Embryonic facial prominence (tissue), 1 donor: ENCODE results near the gene TRMU.

Source experiments
- DNase-seq: peaks from one replicate; pipeline ENCODE4 v3.0.0-alpha.2; 2016; ENCODE audit errors: extremely low spot score

Gene TRMU

DNA sequence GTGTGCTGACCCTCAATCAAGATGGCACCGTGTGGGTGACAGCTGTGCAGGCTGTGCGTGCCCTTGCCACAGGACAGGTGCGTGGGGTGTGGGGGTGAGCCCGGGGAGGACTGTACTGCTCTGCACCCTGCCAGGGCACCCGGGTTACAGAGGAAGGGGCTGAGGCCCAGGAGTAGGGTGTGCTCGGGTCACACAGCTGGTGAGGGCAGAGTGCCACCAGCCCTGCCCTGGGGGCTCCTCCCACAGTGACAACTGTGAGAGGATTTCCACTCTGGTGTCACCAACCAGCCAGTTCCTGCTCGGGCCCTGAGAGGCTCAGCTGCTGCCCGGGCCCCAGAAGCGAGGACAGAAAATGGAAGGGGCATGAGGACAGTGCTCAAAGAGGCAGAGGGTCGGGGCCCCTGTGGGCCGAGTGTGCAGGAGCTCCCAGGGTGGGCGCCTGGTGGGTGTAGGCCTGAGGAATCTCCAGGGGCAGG lies 20.5 kb downstream of the TRMU start:
- DNase-seq, result no peak

DNA sequence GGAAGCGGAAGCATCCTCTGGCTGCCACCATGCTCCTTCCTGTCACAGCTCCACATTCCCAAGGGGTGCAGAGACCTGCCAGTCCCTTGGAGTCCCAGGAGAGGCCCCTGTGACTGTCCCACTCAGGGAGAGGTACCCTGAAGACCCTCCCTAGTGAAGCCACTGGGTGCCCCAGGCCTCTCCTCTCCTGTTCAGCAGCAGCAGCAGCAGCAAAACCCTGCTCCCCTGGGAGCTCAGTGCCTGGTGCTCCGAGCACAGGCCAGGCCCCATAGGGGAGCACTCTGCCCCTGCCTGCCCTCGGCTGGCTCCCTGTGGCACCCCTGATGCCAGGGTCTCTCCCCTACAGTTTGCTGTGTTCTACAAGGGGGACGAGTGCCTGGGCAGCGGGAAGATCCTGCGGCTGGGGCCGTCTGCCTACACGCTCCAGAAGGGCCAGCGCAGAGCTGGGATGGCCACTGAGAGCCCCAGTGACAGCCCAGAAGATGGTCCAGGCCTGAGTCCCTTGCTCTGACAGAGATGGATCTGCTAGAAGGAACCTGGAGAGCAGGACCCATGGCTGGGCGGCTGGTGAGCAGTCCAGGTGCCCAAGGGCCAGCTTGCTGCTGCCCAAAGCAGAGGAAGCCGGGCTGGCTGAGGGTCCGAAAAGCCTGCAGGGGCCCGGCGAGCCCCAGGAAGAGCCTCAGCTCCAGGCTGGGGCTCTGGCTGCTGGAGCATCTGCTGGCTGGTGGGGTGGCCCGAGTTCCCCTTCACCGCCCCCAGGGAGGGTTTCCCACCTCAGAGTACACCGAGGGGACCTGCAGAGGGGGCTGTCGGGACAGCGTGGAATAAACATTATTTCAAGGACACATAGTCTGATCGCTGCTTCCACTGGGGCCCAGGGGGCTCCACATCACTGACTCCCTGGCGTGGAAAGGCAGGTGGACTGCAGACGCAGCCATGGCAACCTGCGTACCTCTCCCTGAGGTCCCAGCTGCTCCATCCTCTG lies 21.3 kb downstream of the TRMU start:
- no peak for DNase-seq

DNA sequence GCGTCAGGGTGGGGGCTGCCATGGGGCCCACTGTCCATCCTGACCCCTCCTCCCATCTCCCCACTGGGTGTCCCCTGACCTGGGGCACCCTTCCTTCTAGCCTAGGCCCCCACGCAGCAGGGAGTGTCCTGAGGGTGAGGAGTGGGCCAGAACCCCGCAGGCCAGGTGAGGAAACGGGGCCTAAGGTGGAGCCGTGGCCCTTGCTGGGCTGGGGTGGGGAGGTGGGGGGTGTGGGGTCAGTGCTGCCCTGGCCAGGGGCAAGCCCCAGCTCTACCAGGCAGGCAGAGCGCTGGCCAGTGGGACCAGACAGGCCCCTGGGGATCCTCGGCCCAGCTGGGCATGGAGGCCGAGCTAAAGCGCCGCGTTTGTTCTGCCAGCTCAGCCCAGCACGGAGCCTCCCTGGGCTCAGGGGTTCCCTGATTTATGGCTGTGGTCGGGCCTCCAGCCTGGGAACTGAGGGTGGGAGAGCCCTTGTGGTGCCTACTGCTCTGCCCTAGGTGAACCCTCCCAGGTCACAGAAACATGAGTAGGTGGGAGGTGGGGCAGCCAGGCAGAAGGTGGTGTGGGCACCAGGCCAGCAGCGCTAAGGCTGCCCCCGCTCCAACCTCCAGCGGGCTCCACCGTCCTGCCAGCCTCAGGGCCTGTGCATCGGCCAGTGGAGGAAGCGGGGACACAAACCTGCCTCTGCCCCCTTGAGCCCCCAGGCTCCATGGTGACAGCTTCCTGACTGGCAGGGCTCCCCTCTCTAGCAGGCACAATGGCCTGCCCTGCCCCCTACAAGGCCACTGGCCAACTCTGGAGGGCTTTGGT lies 22.4 kb downstream of the TRMU start:
- no peak for DNase-seq

DNA sequence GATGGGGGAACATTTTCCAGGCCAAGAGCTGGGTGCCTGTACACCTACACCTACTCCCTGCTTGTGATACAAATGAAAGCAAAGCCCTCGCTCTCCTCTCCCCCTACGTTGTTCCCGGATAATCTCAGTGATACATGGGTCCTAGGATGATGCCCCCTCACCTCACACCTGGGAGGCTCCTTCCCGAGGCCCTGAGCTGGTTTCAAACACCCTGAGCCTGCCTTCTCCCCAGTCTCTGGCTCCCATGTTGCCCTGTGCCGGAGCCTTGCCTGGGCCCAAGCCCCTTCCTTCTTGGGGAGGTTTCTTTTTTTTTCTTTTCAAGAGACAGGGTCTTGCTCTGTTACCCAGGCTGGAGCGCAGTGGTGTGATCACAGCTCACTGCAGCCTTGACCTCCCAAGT lies 23.3 kb downstream of the TRMU start:
- DNase-seq, result no peak

DNA sequence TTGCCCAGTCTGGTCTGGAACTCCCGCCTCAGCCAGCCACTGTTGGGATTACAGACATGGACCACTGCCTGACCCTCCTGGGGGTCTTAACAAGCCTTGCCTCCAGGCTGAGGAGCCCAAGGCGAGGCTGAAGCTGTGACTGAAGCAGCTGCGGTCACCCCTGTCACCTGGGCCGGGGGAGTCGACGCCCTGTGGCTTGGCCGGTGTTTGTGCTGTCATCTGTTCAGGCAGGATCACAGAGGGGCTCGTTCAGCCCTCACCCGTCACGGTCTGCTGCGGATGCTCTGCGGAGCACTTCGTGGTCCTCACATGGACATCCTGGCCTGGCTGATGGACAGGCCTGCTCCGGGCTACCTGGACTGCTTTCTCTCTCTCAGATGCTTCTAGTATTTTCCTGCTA lies 23.8 kb downstream of the TRMU start:
- no peak for DNase-seq

DNA sequence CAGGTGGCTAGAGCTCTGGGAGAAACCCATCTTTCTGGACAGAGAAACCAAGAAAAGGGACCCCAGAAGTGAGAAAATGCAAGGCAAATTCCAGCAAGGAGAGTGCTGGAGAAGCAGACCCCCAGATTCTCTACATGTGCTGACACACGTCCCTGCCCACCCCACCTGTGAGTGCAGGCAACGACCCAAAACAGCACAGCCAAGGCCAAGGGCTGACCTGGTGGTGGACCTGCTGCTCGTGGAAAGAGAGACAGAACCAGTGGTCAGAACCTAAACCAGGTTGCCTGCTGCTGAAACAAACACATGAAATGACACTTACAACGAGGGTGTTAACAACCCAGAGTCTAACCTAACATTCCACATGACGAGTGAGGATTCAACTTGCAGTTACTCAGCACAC lies 24.6 kb downstream of the TRMU start:
- DNase-seq, result no peak

DNA sequence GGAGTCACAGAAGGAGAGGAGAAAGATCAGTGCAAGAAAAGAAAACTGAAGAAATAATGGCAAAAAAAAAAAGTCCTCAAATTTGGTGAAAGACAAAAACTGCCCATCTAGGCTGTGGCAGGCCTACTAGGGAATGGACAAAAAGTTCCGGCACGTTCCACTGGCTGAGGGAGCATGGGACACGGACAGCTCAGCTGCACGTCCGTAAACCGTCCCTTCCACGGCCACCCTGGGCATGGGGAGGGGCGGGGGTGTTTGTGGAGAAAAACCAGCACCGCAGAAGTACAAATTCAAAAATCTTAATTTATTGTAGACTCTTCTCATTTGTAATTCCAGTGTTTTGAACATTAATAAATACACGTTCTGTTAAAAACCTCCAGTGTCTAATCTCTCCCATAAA lies 25.4 kb downstream of the TRMU start:
- DNase-seq, result no peak

DNA sequence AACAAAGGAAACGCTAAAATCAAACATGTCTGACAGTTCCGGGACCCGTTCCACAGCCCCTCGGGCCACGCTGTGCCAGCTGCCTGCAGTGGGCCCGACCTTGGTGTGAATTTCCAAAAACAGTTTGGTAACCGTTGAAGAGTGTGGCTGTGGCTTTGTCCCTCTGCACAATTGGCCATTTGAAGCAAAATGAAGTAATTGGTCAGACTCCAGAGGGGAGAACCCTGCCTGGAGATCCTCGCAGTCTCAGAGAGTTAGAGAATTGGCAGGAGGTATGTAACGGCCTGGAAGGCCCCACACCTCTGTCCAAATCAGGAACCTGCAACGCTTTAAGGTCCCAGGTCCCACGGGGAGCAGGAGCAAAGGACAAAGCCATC lies 26.3 kb downstream of the TRMU start:
- no peak for DNase-seq

DNA sequence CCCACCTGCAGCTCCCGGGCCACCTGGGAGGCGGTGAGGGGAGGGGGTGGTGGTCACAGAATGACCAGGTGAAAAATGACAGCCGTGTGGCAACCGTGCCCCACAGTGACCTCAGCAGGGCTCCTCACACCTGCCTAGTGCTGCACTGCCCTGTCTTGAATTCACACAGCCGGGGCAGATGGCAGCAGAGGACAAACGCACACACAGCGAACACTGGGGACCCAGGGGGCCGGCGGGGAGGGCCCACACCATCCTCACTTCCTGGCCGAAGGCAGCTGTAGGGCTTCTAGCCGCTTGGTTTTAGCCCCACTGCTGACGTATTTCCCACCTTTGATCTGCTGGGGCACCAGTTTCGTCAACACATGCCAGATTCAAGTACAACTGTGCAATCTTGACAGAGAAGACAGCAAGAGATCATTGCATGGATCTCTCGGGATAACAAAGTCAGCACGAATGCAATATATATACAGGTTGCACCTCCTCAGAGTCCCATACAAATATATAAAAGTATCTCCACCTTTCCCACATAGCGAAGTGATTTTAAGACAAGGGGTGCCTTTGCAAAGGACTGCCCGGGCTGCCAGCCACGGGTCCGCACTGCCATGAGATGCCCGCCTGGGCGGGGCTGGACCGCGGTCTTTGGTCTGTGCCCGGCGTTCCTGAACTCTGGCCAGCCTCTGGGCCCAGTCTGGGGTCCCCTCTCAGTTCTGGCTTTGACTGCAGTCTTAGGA lies 26.9 kb downstream of the TRMU start:
- DNase-seq, result no peak

DNA sequence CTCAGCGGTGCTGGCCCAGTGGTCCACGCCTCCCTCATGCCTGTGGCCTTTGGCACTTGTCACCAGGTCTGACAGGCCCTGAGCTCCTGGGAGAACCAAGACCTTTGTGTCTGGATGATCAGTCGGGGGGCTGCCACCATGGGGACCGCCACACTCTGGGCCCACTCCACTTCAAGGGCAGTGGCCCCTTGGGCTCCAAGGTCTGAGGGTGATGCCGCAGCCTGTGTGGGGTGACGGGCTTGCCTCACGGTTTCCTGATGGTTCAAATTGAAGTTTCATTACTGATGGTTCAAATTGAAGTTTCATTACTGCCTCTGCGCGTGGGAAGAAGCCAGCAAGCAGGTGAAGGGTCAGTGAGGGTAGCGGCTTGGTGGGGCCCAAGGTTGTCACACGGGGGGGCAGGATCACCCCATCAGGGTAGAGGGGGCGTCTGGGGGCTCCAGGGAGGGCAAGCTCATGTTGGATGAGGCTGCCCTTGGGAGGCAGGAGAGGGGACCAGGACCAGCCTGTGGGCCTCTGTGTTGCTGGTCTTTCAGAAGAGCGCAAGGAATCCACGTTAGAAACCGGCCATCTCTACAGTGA lies 27.5 kb downstream of the TRMU start:
- no peak for DNase-seq

DNA sequence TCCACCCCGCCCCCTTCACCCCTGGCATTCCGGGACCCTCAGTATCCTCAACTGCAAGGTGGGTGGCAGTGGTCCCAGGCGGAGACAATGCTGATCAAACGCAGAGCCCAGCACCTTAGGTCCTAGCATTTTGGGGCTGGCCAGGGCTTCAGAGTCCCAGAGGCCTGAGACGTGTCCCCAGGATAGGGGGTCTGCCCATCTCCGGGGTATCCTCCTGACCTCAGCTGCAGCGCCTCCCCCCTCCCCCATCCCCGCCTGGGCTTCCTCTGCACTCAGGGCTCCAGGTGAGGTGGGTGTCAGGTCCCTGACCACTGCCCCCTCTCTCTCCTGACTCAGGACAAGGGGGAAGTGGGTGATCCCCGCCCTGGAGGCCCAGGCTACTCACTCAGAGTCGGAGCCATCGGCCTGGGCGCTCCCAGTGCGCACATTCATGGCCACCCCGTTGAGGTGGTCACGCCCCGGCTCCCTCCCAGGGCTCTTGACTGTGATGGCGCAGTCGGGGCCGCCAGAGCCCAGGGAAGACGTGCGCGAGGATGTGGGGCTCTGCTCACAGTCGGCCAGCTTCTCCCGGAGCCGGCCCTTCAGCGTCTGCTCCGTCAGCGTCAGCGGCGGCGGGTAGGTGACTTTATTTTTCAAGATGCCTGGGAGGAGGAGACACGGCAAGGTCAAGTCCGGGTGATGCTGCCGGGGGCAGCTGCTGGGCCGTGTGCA lies 28.3 kb downstream of the TRMU start:
- DNase-seq, result no peak

DNA sequence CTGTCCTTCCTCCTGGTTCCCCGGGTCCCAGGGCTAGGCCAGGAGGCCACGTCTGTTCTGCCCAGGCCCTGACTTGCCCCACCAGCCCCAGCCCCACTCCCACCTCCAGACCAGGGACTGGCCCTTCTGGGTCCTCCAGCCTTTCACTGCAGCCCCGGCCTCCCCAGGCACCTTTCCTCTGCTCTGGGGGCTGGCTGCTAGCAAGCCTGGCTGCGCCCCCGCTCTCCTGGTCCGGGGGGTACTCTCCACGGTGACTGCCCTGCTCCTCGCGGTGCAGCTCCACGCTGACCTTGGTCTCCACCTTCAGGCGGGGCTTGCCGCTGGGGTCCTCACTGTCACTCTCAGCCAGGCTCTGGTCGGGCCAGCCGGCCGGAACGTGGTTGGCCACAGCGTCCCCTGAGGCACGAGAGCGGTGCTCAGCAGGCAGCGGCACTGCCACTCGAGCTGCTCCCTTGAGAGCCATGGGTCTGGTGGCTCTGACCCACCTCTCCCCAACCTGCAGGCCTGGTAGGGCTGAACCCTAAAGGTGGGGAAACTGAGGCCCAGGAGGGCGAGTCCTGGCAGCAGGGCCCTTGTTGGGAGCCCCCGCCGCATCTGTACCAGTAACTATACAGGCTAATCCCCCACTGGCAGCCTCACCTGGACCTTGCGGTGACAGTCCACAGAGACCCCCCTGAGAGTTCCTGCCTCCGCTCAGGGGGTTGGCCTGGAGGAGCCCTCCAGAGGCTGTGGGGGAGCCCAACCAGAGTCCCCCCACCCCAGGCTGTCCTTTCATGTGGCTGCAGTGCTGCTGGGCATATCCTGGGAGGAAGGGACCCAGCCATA lies 29.0 kb downstream of the TRMU start:
- no peak for DNase-seq

DNA sequence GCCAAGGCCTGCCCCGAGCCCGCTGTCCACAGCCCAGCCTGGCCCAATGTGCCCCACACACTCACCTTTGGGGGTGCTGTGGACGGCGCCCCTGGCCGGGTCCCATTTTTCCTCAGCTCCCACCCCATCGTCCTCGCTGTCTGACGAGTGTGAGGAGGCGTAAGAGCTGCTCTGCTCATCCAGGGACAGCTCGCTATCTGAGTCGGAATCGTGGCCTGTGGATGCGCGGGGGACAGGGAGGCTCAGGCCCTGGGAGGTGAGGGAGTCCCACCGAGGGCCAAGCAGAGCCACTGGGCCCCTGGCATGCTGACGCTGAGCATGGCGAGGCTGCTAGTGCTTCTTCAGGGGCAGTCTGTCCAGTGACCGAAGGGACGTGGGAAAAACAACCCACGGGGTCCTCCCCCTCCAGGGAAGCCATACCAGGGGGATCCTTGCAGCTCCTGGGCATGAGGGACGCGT lies 29.7 kb downstream of the TRMU start:
- DNase-seq, result no peak

DNA sequence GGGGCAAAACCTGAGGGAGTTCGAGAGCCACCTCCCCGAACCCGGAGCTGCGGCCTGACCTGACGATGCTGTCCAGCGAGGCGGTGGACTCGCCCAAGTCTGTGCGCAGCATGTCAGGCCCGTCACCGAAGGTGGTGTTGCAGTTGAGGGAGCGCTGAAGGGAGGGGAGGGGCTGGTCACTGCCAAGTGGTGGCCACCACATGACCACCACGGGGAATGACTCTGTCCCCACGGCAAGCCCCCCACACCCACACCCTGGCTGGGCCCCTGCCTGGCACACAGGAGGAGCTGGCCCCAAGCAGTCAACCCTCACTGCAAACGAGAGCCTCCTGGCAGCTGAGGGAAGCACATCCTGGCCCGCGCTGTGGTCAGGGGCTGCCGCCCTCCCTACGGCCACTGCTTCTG lies 30.8 kb downstream of the TRMU start:
- DNase-seq, result no peak

DNA sequence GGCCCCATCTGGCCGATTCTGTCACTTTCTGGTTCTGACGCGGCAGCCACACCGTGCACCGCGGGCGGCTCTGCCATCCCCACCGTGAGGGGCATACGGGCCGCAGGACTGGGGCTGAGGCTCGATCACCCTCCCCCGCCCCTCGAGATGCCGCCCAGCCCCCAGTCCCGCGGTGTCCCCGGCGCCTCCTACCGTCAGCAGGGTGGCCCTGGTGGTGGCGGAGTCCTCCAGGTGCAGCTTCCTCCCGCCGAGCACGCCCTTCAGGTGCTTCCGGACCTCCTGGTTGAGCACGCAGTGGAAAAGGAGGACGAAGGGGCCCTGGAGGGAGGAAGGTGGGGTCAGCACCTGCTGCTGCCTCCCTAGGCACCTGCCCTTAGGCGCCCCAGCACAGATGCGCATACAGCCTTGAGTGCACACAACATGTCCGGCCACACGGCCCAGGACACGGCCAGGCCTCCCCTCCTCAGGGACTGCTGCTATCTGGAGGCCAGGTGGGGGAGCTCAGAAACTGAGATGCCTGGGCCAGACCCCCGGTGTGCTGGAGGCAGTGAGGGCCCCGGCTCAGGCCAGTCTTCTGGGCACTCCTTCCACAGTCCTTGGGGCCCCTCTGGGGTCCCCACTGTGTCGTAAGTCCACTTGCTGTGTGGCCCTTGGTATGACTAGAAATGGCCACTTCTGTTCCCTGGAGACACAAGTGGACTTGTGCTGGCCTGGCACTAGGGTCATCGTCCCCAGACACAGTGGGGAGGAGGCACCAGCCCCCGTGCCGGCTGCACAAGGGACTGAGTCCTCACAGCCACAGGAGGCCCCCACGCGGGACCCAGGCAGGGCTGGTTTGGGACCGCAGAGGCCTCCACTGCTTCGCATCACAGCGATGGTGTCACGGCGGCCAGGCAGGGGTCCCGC lies 31.5 kb downstream of the TRMU start:
- no peak for DNase-seq

DNA sequence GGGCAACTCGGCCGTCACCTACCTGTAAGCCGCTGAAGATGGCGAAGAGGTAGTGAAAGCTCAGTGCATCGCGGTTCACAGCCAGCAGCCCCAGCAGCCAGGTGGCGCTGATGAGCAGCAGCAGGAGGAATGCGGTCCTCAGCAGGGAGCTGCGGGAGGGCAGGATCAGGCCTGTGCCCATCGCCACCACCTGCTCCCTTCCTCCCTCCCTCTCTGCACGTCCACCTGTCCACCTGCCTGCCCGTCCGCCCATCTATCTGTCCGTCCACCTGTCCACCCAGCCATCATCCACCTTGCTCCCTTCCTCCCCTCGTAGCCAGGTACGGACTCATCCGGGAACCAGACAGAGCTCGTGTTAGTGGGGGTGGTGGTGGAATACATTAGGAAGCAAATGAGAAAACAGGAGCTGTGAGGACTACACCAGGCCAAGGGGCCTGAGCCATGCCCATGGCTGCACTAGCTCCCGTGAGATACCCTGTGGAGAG lies 32.2 kb downstream of the TRMU start:
- no peak for DNase-seq

DNA sequence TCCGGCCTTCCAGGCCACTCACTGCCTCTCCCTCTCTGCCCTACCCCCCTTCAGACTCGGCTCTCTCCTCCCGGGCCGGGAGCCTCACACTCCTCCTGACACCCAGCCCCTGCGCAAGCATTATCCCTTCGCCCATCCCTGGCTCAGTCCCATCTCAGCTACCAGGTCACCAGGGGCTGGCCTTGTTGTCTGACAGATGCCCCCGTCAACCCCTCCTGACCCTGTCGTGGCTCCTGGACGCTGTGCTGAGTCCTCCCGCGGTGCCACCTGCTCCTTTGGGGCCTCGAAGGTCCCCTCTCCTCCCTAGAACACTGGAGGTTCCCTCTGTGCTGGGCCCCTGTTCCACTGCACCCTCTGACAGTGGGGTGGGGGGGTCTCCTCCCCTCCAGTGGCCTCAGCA lies 32.9 kb downstream of the TRMU start:
- DNase-seq, result no peak

DNA sequence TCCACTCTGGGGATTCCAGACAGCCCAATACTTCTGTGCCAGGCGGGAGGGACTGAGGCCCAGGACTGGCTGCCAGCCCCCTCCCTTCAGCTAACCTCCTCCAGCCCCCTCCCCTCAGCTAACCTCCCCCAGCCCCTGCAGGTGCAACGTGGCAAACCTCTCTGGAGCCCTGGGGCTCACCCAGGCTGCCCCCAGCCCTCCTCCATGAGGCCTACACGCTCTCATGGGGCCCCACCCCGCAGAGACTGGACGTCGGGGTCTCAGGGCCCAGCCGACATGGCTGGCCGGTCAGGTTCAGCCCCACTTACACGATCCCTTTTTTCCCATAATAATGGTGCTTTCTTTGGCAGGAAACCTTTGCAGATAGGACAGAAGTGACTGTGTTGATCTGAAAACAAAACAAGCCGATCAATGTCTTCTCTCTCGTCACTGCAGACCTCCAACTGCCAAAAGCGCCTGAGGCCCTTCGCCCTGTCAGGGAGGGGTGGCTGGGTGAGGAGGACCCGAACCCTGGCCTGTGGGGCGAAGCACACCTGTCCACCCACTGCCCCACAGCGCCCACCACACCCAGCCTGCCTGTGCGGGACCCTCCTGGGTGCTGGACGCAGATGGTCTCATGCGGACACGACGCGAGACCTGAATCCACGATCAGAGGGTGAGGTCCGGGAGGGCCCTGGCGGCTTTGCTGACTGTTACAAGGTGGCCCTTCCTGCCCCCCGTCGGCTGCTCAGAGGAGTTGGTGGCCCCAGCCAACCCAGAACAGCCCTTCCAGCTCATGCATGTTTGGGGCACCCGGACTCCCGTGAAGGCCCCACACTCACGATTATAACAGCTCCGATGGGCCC lies 33.6 kb downstream of the TRMU start:
- no peak for DNase-seq
